Uterine smooth muscle cell (primary cell): Measurements from ENCODE around the gene NME7. TPM values are rescaled to one million over a fixed set of nuclear protein-coding genes. Genes with fewer than 3 reads are reported as not detected.

ENCODE experiments used
- total RNA-seq: library from RNA; depleted of rRNA; stranded (reverse); fragments of >200 nt; gene quantifications from 2 replicates; pipeline ENCODE4 v1.2.3, GENCODE V29; 2014

Gene NME7
- 31.2 and 44.3 TPM in 2 replicates for total RNA-seq

GRCh38 chr1:169367686-169368405 is at the start of gene NME7, which contains the start of gene BLZF1:
Gene NME7 (minus strand): TSS chr1:169367797. CDS start chr1:169367710, 87 bp downstream.
Gene BLZF1 (plus strand): TSS chr1:169368195. CDS start chr1:169369523, 1,328 bp downstream.

GRCh38 chr1:169106095-169106920 is 261.3 kb downstream of the NME7 start, which contains the start of gene ATP1B1:
Gene ATP1B1 (plus strand): TSS chr1:169106690. CDS start chr1:169106830, 140 bp downstream.

Other genes starting within 250 kb of the NME7 start
- gene BLZF1, start 398 bp upstream of the NME7 start, total RNA-seq, result 40.5 and 44.6 TPM in 2 replicates
- 1.2 and 2.0 TPM in 2 replicates for gene CCDC181, start 59.7 kb upstream of the NME7 start, total RNA-seq
- 8.3 and 11.4 TPM in 2 replicates for gene SLC19A2, start 118.1 kb upstream of the NME7 start, total RNA-seq
- not detected in 2 replicates for gene F5, start 218.7 kb upstream of the NME7 start, total RNA-seq